Immature natural killer cell (primary cell): Measurements from ENCODE around the gene NUAK1. TPM values are rescaled to one million over a fixed set of nuclear protein-coding genes. Genes with fewer than 3 reads are reported as not detected.

Experiments
- DNase-seq, 3 donors: peaks; one replicate each; pipeline ENCODE4 v3.0.0; 2022; ENCODE audit warnings: mixed read lengths in 1 of 3
- H3K27ac Mint-ChIP-seq, 6 donors: one replicate each; pipeline ENCODE4 v1.8.0; 2020; ENCODE audit warnings: mixed read lengths in 6 of 6, mild to moderate bottlenecking in 5 of 6, inconsistent platforms in 4 of 6, moderate library complexity in 3 of 6
- H3K27me3 Mint-ChIP-seq, 3 donors: one replicate each; pipeline ENCODE4 v1.8.0; 2020 to 2021; ENCODE audit warnings: low read depth in 3 of 3, mild to moderate bottlenecking in 3 of 3, mixed read lengths in 3 of 3, moderate library complexity in 3 of 3, inconsistent platforms in 1 of 3
- H3K36me3 Mint-ChIP-seq, 3 donors: one replicate each; pipeline ENCODE4 v1.8.0; 2020; ENCODE audit warnings: mixed read lengths in 3 of 3, inconsistent platforms in 2 of 3, mild to moderate bottlenecking in 2 of 3
- H3K4me1 Mint-ChIP-seq, 2 donors: one replicate each; pipeline ENCODE4 v1.8.0; 2020; ENCODE audit warnings: inconsistent platforms in 2 of 2, mild to moderate bottlenecking in 2 of 2, mixed read lengths in 2 of 2, moderate library complexity in 1 of 2
- H3K4me3 Mint-ChIP-seq, 5 donors: one replicate each; pipeline ENCODE4 v1.8.0; 2020; ENCODE audit warnings: mild to moderate bottlenecking in 5 of 5, mixed read lengths in 5 of 5, inconsistent platforms in 3 of 5, moderate library complexity in 3 of 5
- H3K9me3 Mint-ChIP-seq, 6 donors: one replicate each; pipeline ENCODE4 v1.8.0; 2020; ENCODE audit warnings: mild to moderate bottlenecking in 6 of 6, mixed read lengths in 6 of 6, inconsistent platforms in 4 of 6, moderate library complexity in 3 of 6
- polyA plus RNA-seq, 3 donors: library from polyadenylated mRNA; unstranded; fragments of 300-500 nt; fragmentation: Illumina TruSeq; gene quantifications; one replicate each; pipeline ENCODE4 v1.2.3, GENCODE V29; 2021

Gene NUAK1
- polyA plus RNA-seq, 3 donors from 2014 or later, result 0.02 to 2.7 (median 0.68) TPM

GRCh38 chr12:106072751-106073150, 66.0 kb downstream of the NUAK1 start:
- Mint-ChIP-seq H3K4me3 (no peak overlapping the region), H3K4me1 (peaks cover 0 to 2% of the 10 kb centered on the region in 2 donors), H3K9me3 (no peaks in the 10 kb centered on the region), H3K36me3 (no peaks in the 10 kb centered on the region), H3K27ac (no peak overlapping the region), H3K27me3 (peaks cover 0 to 9% (median 6%) of the 10 kb centered on the region in 3 donors)
- DNase-seq, result no peak

- peaks cover 0 to 9% (median 6%) of the 10 kb centered on the region in 3 donors for H3K27me3 Mint-ChIP-seq
- DNase-seq, result no peak
- peaks cover 0 to 2% of the 10 kb centered on the region in 2 donors for H3K4me1 Mint-ChIP-seq
- H3K27ac Mint-ChIP-seq, result no peak overlapping the region
- no peaks in the 10 kb centered on the region for H3K36me3 Mint-ChIP-seq
- H3K4me3 Mint-ChIP-seq, result no peak overlapping the region
- H3K9me3 Mint-ChIP-seq, result no peaks in the 10 kb centered on the region
These were observed 67.1 kb downstream of the NUAK1 start for GRCh38 chr12:106071686-106072085.

DNA sequence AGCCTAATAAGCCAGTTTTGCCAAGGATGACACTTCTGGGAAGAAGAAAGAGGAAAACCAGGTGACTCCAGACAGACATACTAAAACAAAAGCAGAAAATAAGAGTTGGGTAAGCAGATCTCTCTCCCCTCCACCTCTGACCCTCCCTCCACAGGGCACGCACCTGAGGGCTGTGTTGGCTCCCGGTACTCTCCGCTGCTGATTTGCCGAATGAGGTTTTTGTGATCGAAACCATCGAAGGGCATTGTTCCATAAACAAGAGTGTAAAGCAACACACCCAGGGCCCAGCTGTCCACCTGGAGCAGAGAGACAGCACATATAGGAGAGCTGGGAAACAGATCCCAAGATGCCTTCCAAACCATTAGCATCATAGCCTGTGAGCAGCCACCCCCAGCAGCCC, 68.1 kb downstream of the NUAK1 start:
- Mint-ChIP-seq H3K27ac (no peak overlapping the region), H3K27me3 (peaks cover 0 to 9% (median 6%) of the 10 kb centered on the region in 3 donors), H3K4me1 (peaks cover 0 to 2% of the 10 kb centered on the region in 2 donors), H3K36me3 (no peaks in the 10 kb centered on the region), H3K4me3 (no peak overlapping the region), H3K9me3 (no peaks in the 10 kb centered on the region)
- DNase-seq, result no peak

DNA sequence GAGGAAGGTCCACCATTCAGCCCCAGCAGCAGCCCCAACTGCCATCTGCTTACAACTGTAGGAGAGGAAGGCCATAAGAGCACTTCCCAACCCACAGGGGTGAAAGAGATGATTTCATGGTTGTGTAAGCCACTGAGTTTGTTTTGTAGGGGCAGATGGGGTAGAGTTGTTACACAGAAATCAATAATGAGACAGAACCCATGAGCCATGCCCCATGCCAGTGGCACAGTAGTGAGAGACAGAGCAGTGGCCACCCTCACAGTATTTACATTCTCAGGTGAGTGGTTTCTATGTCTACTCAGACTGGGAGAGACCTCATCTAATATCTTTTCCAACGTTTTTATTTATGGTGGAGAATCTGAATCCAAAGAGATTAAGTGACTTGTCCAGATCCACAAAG, 68.6 kb downstream of the NUAK1 start:
- Mint-ChIP-seq H3K27ac (no peak overlapping the region), H3K4me3 (no peak overlapping the region), H3K4me1 (peaks cover 0 to 2% of the 10 kb centered on the region in 2 donors), H3K27me3 (peaks cover 1 to 9% (median 6%) of the 10 kb centered on the region in 3 donors), H3K9me3 (no peaks in the 10 kb centered on the region), H3K36me3 (no peaks in the 10 kb centered on the region)
- no peak for DNase-seq

DNA sequence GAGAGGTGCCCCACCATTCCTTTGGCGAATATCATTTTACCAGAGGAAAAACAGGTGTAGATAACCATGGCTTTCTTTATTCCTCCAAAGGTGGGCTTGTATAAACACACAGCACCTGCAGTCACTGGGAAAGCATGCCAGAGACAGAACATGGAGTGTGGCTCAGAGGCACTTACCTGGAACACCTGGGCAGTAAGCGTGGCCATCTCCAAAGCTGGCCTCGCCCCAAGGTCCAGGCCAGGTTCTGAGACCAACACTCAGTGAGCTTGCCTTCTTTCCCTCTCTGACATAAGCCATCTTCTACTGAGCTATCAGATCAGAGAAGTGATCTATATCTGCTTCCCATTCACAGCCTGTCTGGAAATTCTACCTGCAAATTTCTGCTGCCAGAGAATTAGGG, 70.5 kb downstream of the NUAK1 start:
- Mint-ChIP-seq H3K4me1 (no peaks in the 10 kb centered on the region), H3K36me3 (no peaks in the 10 kb centered on the region), H3K27me3 (peaks cover 1 to 6% (median 3%) of the 10 kb centered on the region in 3 donors), H3K9me3 (no peaks in the 10 kb centered on the region), H3K4me3 (no peak overlapping the region), H3K27ac (no peak overlapping the region)
- no peak for DNase-seq

GRCh38 chr12:106067606-106068205, 71.0 kb downstream of the NUAK1 start:
- Mint-ChIP-seq H3K27me3 (peaks cover 1 to 4% (median 2%) of the 10 kb centered on the region in 3 donors), H3K9me3 (no peaks in the 10 kb centered on the region), H3K4me3 (no peak overlapping the region), H3K27ac (no peak overlapping the region), H3K36me3 (no peaks in the 10 kb centered on the region), H3K4me1 (no peaks in the 10 kb centered on the region)
- no peak for DNase-seq

DNA sequence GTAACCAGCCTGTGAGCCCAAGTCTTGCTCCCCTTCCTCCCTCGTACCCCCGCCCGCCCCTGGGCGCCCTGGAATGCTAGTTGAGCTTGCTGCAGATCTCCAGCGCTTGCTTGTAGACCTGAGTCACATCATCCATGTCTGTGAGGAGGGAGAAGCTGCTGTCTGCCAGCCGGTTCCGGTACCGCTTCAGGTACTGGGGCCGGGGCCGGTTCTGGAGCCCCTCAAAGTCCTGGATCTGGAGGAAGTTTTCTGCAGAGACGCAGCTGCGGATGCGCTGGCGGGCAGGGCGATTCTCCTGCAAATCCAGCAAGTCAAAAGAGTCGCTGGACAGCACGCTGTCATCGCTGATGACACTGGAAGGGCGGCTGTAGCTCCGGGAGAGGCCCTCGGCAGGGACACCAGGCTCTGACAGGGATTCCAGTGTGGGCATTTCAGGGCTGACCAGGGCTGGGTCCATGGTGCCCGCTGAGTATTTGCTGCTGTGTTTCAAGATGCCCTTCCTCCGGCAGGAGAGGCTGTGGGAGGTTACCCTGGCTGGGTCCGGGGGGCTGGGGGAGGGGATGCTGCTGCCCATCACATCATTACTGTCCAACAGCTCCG, 71.9 kb downstream of the NUAK1 start:
- peaks cover 1 to 4% (median 2%) of the 10 kb centered on the region in 3 donors for H3K27me3 Mint-ChIP-seq
- no peaks in the 10 kb centered on the region for H3K9me3 Mint-ChIP-seq
- no peak overlapping the region for H3K4me3 Mint-ChIP-seq
- H3K27ac Mint-ChIP-seq, result no peak overlapping the region
- no peaks in the 10 kb centered on the region for H3K36me3 Mint-ChIP-seq
- H3K4me1 Mint-ChIP-seq, result no peaks in the 10 kb centered on the region
- no peak for DNase-seq

- Mint-ChIP-seq H3K27ac (no peak overlapping the region), H3K27me3 (peaks cover 1 to 3% (median 2%) of the 10 kb centered on the region in 3 donors), H3K9me3 (no peaks in the 10 kb centered on the region), H3K4me1 (no peaks in the 10 kb centered on the region), H3K4me3 (no peak overlapping the region), H3K36me3 (no peaks in the 10 kb centered on the region)
- no peak for DNase-seq
These were observed 72.6 kb downstream of the NUAK1 start for GRCh38 chr12:106066051-106066705.

DNA sequence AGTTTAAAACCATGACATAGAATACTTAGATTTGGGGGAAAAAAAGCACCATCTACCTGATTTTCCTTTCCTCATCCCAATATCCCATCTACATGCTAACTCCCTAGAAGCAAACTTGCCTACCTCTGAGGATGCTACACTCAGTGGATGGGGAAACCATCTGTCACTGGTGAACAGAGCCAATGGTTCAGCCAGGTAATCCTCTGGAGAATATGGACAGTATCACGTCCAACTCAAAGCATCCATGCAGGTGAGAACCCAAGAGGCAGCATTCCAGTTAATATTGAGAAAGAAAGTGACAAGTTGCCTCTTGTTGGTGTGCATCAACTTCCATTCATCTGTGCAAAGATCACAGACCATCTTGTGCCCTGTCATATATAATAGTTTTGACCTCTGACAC, 73.2 kb downstream of the NUAK1 start:
- no peak overlapping the region for H3K4me3 Mint-ChIP-seq
- H3K27me3 Mint-ChIP-seq, result peaks cover 1 to 3% (median 2%) of the 10 kb centered on the region in 3 donors
- H3K36me3 Mint-ChIP-seq, result no peaks in the 10 kb centered on the region
- no peak for DNase-seq
- H3K4me1 Mint-ChIP-seq, result no peaks in the 10 kb centered on the region
- H3K9me3 Mint-ChIP-seq, result no peaks in the 10 kb centered on the region
- H3K27ac Mint-ChIP-seq, result no peak overlapping the region

GRCh38 chr12:106064721-106065021, 74.1 kb downstream of the NUAK1 start:
- Mint-ChIP-seq H3K27me3 (peaks cover 0 to 2% (median 1%) of the 10 kb centered on the region in 3 donors), H3K4me1 (no peaks in the 10 kb centered on the region), H3K4me3 (no peak overlapping the region), H3K36me3 (no peaks in the 10 kb centered on the region), H3K9me3 (no peaks in the 10 kb centered on the region), H3K27ac (no peak overlapping the region)
- no peak for DNase-seq

DNA sequence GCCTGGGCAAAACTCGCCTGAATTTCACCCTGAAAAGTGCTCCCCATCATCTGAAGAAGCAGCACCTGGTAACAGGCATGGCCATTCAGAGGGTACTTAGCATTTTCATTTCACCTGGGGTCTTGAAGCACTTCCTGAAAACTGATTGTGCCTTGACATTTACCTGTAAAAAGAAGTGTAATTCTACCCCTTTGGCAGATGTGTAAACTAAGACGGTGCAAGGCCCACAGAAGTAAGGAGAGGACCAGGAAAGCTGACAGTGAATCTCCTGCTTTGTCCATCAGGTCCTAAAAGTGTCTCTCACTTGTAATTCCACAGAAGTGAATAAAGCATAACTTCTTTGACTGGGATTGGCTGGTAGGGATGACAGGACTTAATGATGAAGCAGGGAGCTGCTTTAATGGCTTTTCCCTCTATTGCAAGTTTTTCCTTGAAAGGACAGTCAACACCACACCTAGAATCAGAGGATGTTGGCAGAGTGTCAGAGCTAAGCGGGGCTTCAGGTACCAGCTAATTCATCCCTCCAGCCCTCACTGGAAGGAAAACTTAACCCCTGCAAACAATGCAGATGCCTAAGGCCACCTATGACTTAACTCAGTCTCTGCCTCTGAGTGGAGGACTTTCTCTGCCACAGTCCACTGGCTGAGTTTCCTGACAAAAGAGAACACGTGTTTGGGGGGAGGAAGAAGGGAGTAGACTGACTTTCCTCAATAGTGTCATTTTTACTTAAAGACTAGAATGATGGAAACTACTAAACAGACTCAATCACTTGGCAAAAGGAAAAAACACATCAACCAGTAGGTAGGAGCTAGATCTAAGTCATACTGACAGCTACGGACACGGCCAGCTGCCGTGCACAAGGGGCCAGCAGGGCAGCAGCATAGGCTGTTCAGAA, 74.7 kb downstream of the NUAK1 start:
- Mint-ChIP-seq H3K9me3 (no peaks in the 10 kb centered on the region), H3K27ac (no peak overlapping the region), H3K27me3 (peaks cover 0 to 2% (median 1%) of the 10 kb centered on the region in 3 donors), H3K36me3 (no peaks in the 10 kb centered on the region), H3K4me1 (no peaks in the 10 kb centered on the region), H3K4me3 (no peak overlapping the region)
- DNase-seq, result no peak

- Mint-ChIP-seq H3K9me3 (peaks cover 0 to 2% (median 0%) of the 10 kb centered on the region in 6 donors), H3K4me3 (no peak overlapping the region), H3K27me3 (peaks cover 0 to 5% (median 1%) of the 10 kb centered on the region in 3 donors), H3K27ac (no peak overlapping the region), H3K4me1 (no peaks in the 10 kb centered on the region), H3K36me3 (no peaks in the 10 kb centered on the region)
- no peak for DNase-seq
These were observed 76.1 kb downstream of the NUAK1 start for GRCh38 chr12:106062693-106063092.

- Mint-ChIP-seq H3K9me3 (peaks cover 0 to 16% (median 6%) of the 10 kb centered on the region in 6 donors), H3K4me1 (no peaks in the 10 kb centered on the region)
These were observed 80.2 kb downstream of the NUAK1 start for GRCh38 chr12:106058256-106059182.

More at GRCh38 chr12:106058256-106059182, 80.2 kb downstream of the NUAK1 start:
- no peak for DNase-seq
- Mint-ChIP-seq H3K27me3 (peaks cover 0 to 2% (median 2%) of the 10 kb centered on the region in 3 donors), H3K36me3 (peaks cover 0 to 5% (median 0%) of the 10 kb centered on the region in 3 donors), H3K4me3 (no peak overlapping the region), H3K27ac (no peak overlapping the region)
